Adrenal gland (tissue), 12 donors: ENCODE measurements around the gene IL1RN. TPM values are rescaled to one million over a fixed set of nuclear protein-coding genes. Genes with fewer than 3 reads are reported as not detected.

Experiments
- DNase-seq, 7 donors: peaks; one replicate each; pipeline ENCODE4 v3.0.0-alpha.2; 2019 to 2020
- H3K27ac ChIP-seq, 5 donors: fragments of 200-600 bp; sonication (generic) in 4 of 5; 1 replicate in 3 of 5; 2 replicates in 2 of 5; pipeline versions ENCODE4 v1.5.1 to v1.8.0; 2016 to 2020; ENCODE audit warnings: mild to moderate bottlenecking in 1 of 5
- H3K27me3 ChIP-seq: fragments of 200-600 bp; 2 replicates; pipeline ENCODE4 v1.8.0; 2021
- H3K36me3 ChIP-seq, 2 donors: fragments of 200-600 bp; replicated peaks in 1 of 2; 1 replicate in 1 of 2; 2 replicates in 1 of 2; pipeline versions ENCODE4 v1.5.1 to v1.8.0; 2018 to 2022
- H3K4me1 ChIP-seq, 2 donors: fragments of 200-600 bp; replicated peaks in 1 of 2; 1 replicate in 1 of 2; 2 replicates in 1 of 2; pipeline versions ENCODE4 v1.5.1 to v1.8.0; 2018 to 2021
- H3K4me3 ChIP-seq, 4 donors: fragments of 200-600 bp; sonication (generic) in 3 of 4; one replicate each; pipeline ENCODE4 v1.5.1; 2016 to 2018
- H3K9me3 ChIP-seq, 3 donors: fragments of 200-600 bp; sonication (generic) in 1 of 3; replicated peaks in 1 of 3; 1 replicate in 2 of 3; 2 replicates in 1 of 3; pipeline versions ENCODE4 v1.5.1 to v1.8.0; 2016 to 2021
- CTCF ChIP-seq, 6 experiments: fragments of 450-650 bp in 4 of 6; fragments of 200-600 bp in 2 of 6; sonication (generic) in 1 of 6; IDR thresholded peaks; 1 replicate in 5 of 6; 2 replicates in 1 of 6; pipeline versions ENCODE4 v1.5.1 to v1.8.0; 2016 to 2021; ENCODE audit warnings: antibody characterized with exemption in 6 of 6, mild to moderate bottlenecking in 2 of 6, moderate library complexity in 1 of 6
- POLR2A ChIP-seq, 2 donors: fragments of 450-650 bp; IDR thresholded peaks; one replicate each; pipeline ENCODE4 v1.6.1; 2017; ENCODE audit warnings: antibody characterized with exemption in 2 of 2, mild to moderate bottlenecking in 2 of 2, moderate library complexity in 1 of 2
- WGBS, 4 donors: extraction: QIAGEN DNeasy Blood & Tissue Kit in 2 of 4; methylation state at CpG; one replicate each; pipeline versions ENCODE4 v1.1.5 to v1.1.7; 2013 to 2017; 5-methylcytosine and 5-hydroxymethylcytosine counted together
- intact Hi-C, 2 donors: fragments of 100-400 bp; cut with DNase I; formaldehyde crosslinking; loops; one replicate each; pipeline versions ENCODE4 v1.14.1 to v1.15.0; 2022 to 2023
- polyA plus RNA-seq, 3 donors: library from polyadenylated mRNA; stranded (reverse); fragments of 200-250 nt in 2 of 3; fragments of 350-450 nt in 1 of 3; fragmentation: Illumina TruSeq in 1 of 3; extraction: RNeasy Lipid Tissue Mini Kit (QIAGEN cat#74804) in 1 of 3; gene quantifications; one replicate each; pipeline ENCODE4 v1.2.3, GENCODE V29; 2013 to 2014
- total RNA-seq, 9 donors: library from RNA; depleted of rRNA in 4 of 9; stranded (reverse); fragments of >200 nt in 4 of 9; fragments of 120-200 nt in 1 of 9; fragmentation: NEBNext Ultra II Directional in 1 of 9; extraction: Animal tissue kit (Norgen Biotek cat#: 25700) in 1 of 9; gene quantifications; one replicate each; pipeline versions ENCODE4 v1.1.0 to v1.2.4, GENCODE V29; 2013 to 2023
- donor health status: healthy with polysubstance abuse.
- donor health status: Bipolar disorder and iron deficiency.
- donor health status: DM: yes; HTN: yes; CAD: no.
- donor health status: DM: no; HTN: no; CAD: no.
- donor health status: DM: no; HTN: no; CAD: no.
- donor health status: DM: yes; HTN: yes; CAD: no.

The IL1RN gene
- total and polyA plus RNA-seq, 12 donors, result 0.22 to 6.1 (median 1.2) TPM; not detected in 2

GRCh38 chr2:113080134-113080533 lies 47.3 kb upstream of the IL1RN start:
- Histone ChIP-seq H3K27me3 (no peaks in the 10 kb centered on the region), H3K4me3 (no peak overlapping the region), H3K27ac (no peak overlapping the region), H3K9me3 (no peaks in the 10 kb centered on the region), H3K4me1 (no peaks in the 10 kb centered on the region), H3K36me3 (no peaks in the 10 kb centered on the region)
- intact Hi-C loops, result loop anchor here (2.0 to 10.0 kb wide), 5 partner anchors 47 to 295 kb away; partner anchors contain the start of gene IL1RN (in 1 of the 2)
- 29 to 38% (median 32%) methylated on average over 8 to 9 of the region's 9 CpGs for WGBS, 4 donors
- TF ChIP-seq POLR2A (IDR thresholded peaks at IDR 0.05) (no peak), CTCF (IDR thresholded peaks at IDR 0.05) (peak; percentile 46 to 72 (median 66))
- peak; percentile 35 to 65 (median 51) for DNase-seq

- no peaks in the 10 kb centered on the region for H3K9me3 ChIP-seq
- intact Hi-C loops, result loop anchor here (2.0 to 10.0 kb wide), 5 partner anchors 46 to 293 kb away; partner anchors contain the start of gene IL1RN (in 1 of the 2)
- TF ChIP-seq POLR2A (IDR thresholded peaks at IDR 0.05) (no peak), CTCF (IDR thresholded peaks at IDR 0.05) (no peak)
- no peak overlapping the region for H3K27ac ChIP-seq
- no peaks in the 10 kb centered on the region for H3K27me3 ChIP-seq
- H3K4me1 ChIP-seq, result no peaks in the 10 kb centered on the region
- no peak overlapping the region for H3K4me3 ChIP-seq
- H3K36me3 ChIP-seq, result no peaks in the 10 kb centered on the region
- DNase-seq, result no peak
- 60 to 73% (median 64%) methylated on average over 2 of the region's 2 CpGs for WGBS, 4 donors
These were observed 45.7 kb upstream of the IL1RN start for GRCh38 chr2:113081488-113082210.

DNA sequence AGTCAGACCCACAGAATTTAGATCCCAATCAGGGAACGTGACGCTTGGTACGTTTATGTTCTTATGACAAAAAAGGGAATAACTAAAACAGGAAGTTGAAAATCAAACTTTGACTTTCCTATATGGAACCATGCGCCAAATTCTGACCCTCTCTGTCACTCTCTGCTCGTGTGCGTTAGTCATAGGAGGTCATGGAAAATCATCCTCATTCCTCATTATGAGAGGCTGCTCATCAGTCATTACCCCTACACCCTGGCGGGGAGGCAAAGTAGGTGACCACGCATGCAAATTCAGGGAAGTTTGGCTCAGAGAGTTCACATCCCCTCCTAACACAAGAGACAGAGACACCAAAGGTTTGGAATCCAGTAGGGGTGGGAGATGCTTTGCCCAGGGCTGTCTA lies 44.1 kb upstream of the IL1RN start:
- Histone ChIP-seq H3K4me1 (no peaks in the 10 kb centered on the region), H3K36me3 (no peaks in the 10 kb centered on the region), H3K9me3 (no peaks in the 10 kb centered on the region), H3K27ac (no peak overlapping the region), H3K27me3 (no peaks in the 10 kb centered on the region), H3K4me3 (no peak overlapping the region)
- DNase-seq, result peak in 2 of 7 donors; percentile 10 to 27
- intact Hi-C loops, result loop anchor here (5.0 to 10.0 kb wide), 4 partner anchors 44 to 292 kb away; partner anchors contain the start of gene IL1RN (in 1 of the 2)
- no peak for TF ChIP-seq CTCF (IDR thresholded peaks at IDR 0.05)
- no peak for TF ChIP-seq POLR2A (IDR thresholded peaks at IDR 0.05)
- WGBS, 4 donors, result 54 to 67% (median 58%) methylated on average over 8 of the region's 8 CpGs

DNA sequence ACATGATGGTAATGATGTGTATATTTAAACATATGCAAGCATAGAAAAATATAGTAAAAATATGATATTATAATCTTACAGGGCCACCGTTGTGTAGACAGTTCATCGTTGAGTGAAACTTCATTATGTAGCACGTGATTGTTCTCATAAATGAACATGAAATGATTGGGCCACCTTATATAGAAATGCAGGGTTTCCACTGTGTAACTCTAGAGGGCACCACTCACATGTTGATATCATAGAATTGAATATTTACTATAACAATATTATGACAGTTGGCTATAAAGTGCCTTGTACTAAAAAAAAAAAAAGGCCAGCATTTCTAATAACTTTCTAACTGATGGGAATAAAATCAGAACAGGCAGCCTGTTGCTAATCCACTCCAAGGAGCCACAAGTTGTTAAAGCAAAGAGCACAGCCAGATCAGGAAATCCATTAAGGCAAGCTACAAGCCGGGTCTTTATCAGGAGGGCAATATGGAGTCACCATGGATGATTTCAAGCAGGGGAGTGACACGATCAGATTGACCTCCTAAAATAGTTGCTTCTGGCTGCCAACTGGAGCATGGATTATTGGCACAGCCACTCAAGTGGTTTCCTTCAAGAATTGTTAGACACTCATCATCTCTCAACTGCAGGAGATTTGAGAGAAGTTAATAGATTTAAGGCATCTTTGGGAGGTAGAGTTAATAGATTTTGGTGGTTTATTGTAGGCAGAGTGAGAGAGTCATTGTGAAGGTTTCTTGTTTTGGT lies 43.0 kb upstream of the IL1RN start:
- Histone ChIP-seq H3K27me3 (no peaks in the 10 kb centered on the region), H3K4me3 (no peak overlapping the region), H3K4me1 (no peaks in the 10 kb centered on the region), H3K9me3 (no peaks in the 10 kb centered on the region), H3K27ac (no peak overlapping the region), H3K36me3 (no peaks in the 10 kb centered on the region)
- TF ChIP-seq CTCF (IDR thresholded peaks at IDR 0.05), result peak; percentile 32 to 62 (median 52)
- no peak for TF ChIP-seq POLR2A (IDR thresholded peaks at IDR 0.05)
- intact Hi-C loops, result loop anchor here (5.0 to 10.0 kb wide), 4 partner anchors 43 to 290 kb away; partner anchors contain the start of gene IL1RN (in 1 of the 2)
- WGBS, 4 donors, result 32 to 50% (median 40%) methylated on average over 5 of the region's 5 CpGs
- DNase-seq, result peak in 1 of 7 donors; percentile 16
